ENCODE results near the gene SERHL2.
"Not testable (repeated sequence)": the region's sequence is repeated elsewhere in the genome, so short reads cannot be mapped to it uniquely, and the experiment has no call there.

- not testable (repeated sequence) for TF ChIP-seq CTCF, POLR2A (IDR thresholded peaks at IDR 0.05)
Observed at GRCh38 chr22:42570580-42570979, 16.8 kb downstream of the SERHL2 start.

Data from tibial nerve (tissue), 3 donors.